ENCODE data around the gene HDC. TPM values are rescaled to one million over a fixed set of nuclear protein-coding genes. Genes with fewer than 3 reads are reported as not detected.

HDC gene
- total RNA-seq, 1 experiment from 2014 or later = not detected

GRCh38 chr15:50307799-50308198 is 42.3 kb upstream of the HDC start:
- no peak overlapping the region for H3K27ac ChIP-seq (ENCODE audit: low read depth, low read length)
- ATAC-seq (no peak), DNase-seq (ENCODE audit: low read depth, low spot score) (no peak)
- no peaks in the 10 kb centered on the region for H4K20me1 ChIP-seq (ENCODE audit: insufficient read depth)
- H3K9me2 ChIP-seq (ENCODE audit: insufficient read depth) = no peaks in the 10 kb centered on the region
- intact Hi-C loops (cut with micrococcal nuclease) = loop anchor here (10.0 kb wide), 1 partner anchor 1053 kb away; no protein-coding TSS in a partner anchor
- ChIA-PET RAD21 (ENCODE audit: low non-redundant PET in 1 of 2, low total read pairs in 2 of 2, uncharacterized antibody in 2 of 2, unreplicated experiment in 2 of 2) (no interaction called here), POLR2A (no interaction called here), CTCF (no interaction called here)
- no peaks in the 10 kb centered on the region for H3K79me2 ChIP-seq (ENCODE audit: insufficient read depth, low read length)
- no peak overlapping the region for H2AFZ ChIP-seq (ENCODE audit: low read depth, low read length, poor library complexity, severe bottlenecking)
- no peak overlapping the region for H3K4me3 ChIP-seq (replicated peaks in 1 of 2; ENCODE audit: low read depth in 1 of 2, low read length in 2 of 2)
- no peak overlapping the region for H3K4me2 ChIP-seq (ENCODE audit: low read length)
- H3K9me3 ChIP-seq (ENCODE audit: control insufficient read depth in 1 of 2, insufficient read depth in 1 of 2, low read depth in 1 of 2, low read length in 2 of 2) = no peaks in the 10 kb centered on the region
- H3K36me3 ChIP-seq (ENCODE audit: control insufficient read depth in 1 of 2, insufficient read depth in 2 of 2, low read length in 2 of 2) = no peaks in the 10 kb centered on the region
- H3K9ac ChIP-seq (ENCODE audit: low read length) = no peak overlapping the region
- no peaks in the 10 kb centered on the region for H3K4me1 ChIP-seq (ENCODE audit: control insufficient read depth in 1 of 2, insufficient read depth in 2 of 2, low read length in 2 of 2)
- no peaks in the 10 kb centered on the region for H3K27me3 ChIP-seq (ENCODE audit: insufficient read depth, low read length)
- TF ChIP-seq CEBPB (IDR thresholded peaks at IDR 0.05; ENCODE audit: low read depth) (no peak), EZH2phosphoT487 (IDR thresholded peaks at IDR 0.05; ENCODE audit: borderline replicate concordance) (no peak), POLR2AphosphoS5 (IDR thresholded peaks at IDR 0.05; ENCODE audit: low read depth, low read length) (no peak), EGR1 (IDR thresholded peaks at IDR 0.05; ENCODE audit: low read depth) (no peak), JUND (IDR thresholded peaks at IDR 0.05) (no peak), SIN3A (IDR thresholded peaks at IDR 0.05; ENCODE audit: low read depth) (no peak), YY1 (IDR thresholded peaks at IDR 0.05; ENCODE audit: extremely low read depth, insufficient replicate concordance, low read depth, low read length) (no peak), SP1 (IDR thresholded peaks at IDR 0.05; ENCODE audit: low read depth) (no peak), FOSL1 (IDR thresholded peaks at IDR 0.05; ENCODE audit: low read depth) (no peak), CBX3 (IDR thresholded peaks at IDR 0.05; ENCODE audit: low read depth) (no peak), ZBTB33 (IDR thresholded peaks at IDR 0.05; ENCODE audit: extremely low read depth, insufficient replicate concordance, low read length) (no peak), TCF7L2 (IDR thresholded peaks at IDR 0.05; ENCODE audit: borderline replicate concordance, extremely low read depth, insufficient read depth, insufficient read length) (no peak), CTCF (IDR thresholded peaks at IDR 0.05 in 2 of 3, conservative IDR thresholded peaks at IDR 0.05 in 1 of 3; ENCODE audit: borderline replicate concordance in 1 of 3, insufficient read depth in 1 of 3, low read depth in 2 of 3, low read length in 2 of 3) (no peak), RAD21 (IDR thresholded peaks at IDR 0.05; ENCODE audit: low read depth) (no peak), EZH2 (IDR thresholded peaks at IDR 0.05) (no peak)
- BruUV-seq (replicated peaks) = no TSS peak
